ENCODE results near the gene CACNA1A. TPM values are rescaled to one million over a fixed set of nuclear protein-coding genes. Genes with fewer than 3 reads are reported as not detected.

The CACNA1A gene
- total RNA-seq, 1 donor from 2014 or later = 7.7 TPM

DNA sequence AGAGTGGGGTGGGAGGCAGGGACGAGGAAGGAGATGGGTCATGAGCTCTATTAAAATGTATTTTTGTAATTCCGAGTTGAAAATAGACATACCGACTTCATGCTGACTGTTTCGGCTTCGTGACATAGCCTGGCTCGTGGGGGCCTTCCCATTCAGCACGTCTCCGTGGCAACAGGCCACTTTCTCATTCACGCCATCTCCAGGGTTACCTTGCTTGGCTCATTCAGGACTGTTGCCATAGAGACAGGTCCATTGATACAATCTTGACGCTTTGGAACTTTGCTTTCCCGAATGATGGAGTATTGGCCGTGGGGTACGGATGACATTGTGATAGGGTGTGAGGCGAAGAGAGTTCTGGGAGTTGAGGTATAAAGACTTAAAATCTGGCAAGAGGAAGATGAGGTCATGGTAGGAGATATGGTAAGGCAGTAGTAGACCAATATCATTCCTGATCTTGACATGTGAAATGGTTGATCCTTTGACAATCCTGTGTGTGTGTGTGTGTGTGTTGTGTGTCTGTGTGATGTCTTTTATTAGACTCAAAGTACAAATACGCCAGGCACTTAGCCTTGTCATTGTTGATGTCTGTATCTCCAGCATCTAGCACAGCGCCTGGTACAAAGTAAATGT, 97.3 kb downstream of the CACNA1A start:
- intact Hi-C loops (cut with DNase I) = no loop called here
- no peak for DNase-seq (ENCODE audit: low spot score in 2 of 2)

DNA sequence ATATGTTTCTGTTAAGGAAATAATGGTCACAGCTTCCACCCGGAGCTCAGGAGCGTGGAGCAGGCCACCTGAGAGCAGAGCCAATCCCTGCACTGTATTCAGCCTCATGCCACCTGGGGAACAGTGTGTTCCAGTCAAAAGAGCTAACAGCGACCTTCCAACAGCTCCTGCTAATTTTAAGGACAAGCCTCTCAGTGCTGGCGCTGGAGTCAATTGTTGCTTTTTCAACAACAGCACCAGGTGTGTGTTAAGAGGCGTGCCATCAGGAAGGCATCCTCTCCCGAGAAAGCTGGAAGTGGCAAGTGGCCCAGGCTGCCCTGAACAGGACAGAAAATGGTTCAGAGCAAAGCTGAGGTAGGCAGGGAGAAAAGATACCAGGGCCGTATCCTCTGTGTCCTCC, 102.0 kb downstream of the CACNA1A start:
- no peaks in the 10 kb centered on the region for H3K9me3 ChIP-seq
- intact Hi-C loops (cut with DNase I) = no loop called here
- DNase-seq (ENCODE audit: low spot score in 2 of 2) = no peak
- TF ChIP-seq, protein P1, sequence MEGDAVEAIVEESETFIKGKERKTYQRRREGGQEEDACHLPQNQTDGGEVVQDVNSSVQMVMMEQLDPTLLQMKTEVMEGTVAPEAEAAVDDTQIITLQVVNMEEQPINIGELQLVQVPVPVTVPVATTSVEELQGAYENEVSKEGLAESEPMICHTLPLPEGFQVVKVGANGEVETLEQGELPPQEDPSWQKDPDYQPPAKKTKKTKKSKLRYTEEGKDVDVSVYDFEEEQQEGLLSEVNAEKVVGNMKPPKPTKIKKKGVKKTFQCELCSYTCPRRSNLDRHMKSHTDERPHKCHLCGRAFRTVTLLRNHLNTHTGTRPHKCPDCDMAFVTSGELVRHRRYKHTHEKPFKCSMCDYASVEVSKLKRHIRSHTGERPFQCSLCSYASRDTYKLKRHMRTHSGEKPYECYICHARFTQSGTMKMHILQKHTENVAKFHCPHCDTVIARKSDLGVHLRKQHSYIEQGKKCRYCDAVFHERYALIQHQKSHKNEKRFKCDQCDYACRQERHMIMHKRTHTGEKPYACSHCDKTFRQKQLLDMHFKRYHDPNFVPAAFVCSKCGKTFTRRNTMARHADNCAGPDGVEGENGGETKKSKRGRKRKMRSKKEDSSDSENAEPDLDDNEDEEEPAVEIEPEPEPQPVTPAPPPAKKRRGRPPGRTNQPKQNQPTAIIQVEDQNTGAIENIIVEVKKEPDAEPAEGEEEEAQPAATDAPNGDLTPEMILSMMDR (IDR thresholded peaks at IDR 0.05) = no peak
- no peaks in the 10 kb centered on the region for H3K36me3 ChIP-seq
- no peak overlapping the region for H3K4me3 ChIP-seq
- H3K27ac ChIP-seq = no peak overlapping the region
- H3K4me1 ChIP-seq = no peaks in the 10 kb centered on the region
- H3K27me3 ChIP-seq = no peaks in the 10 kb centered on the region

More for the DNA sequence above, 97.3 kb downstream of the CACNA1A start:
- Histone ChIP-seq H3K27ac (no peak overlapping the region), H3K4me3 (no peak overlapping the region), H3K4me1 (no peaks in the 10 kb centered on the region), H3K27me3 (no peaks in the 10 kb centered on the region), H3K9me3 (no peaks in the 10 kb centered on the region), H3K36me3 (no peaks in the 10 kb centered on the region)
- TF ChIP-seq, protein P1 (IDR thresholded peaks at IDR 0.05) = no peak

GRCh38 chr19:13401388-13401787, 104.9 kb downstream of the CACNA1A start:
- H3K36me3 ChIP-seq = no peaks in the 10 kb centered on the region
- intact Hi-C loops (cut with DNase I) = no loop called here

GRCh38 chr19:13400296-13400695, 106.0 kb downstream of the CACNA1A start:
- TF ChIP-seq, protein P1 (IDR thresholded peaks at IDR 0.05) = no peak
- intact Hi-C loops (cut with DNase I) = no loop called here
- Histone ChIP-seq H3K9me3 (no peaks in the 10 kb centered on the region), H3K36me3 (no peaks in the 10 kb centered on the region), H3K4me3 (no peak overlapping the region), H3K4me1 (no peaks in the 10 kb centered on the region), H3K27ac (no peak overlapping the region), H3K27me3 (no peaks in the 10 kb centered on the region)
- DNase-seq (ENCODE audit: low spot score in 2 of 2) = no peak

More at GRCh38 chr19:13401388-13401787, 104.9 kb downstream of the CACNA1A start:
- Histone ChIP-seq H3K9me3 (no peaks in the 10 kb centered on the region), H3K4me3 (no peak overlapping the region), H3K27me3 (no peaks in the 10 kb centered on the region), H3K27ac (no peak overlapping the region), H3K4me1 (no peaks in the 10 kb centered on the region)
- TF ChIP-seq, protein P1 (IDR thresholded peaks at IDR 0.05) = no peak
- DNase-seq (ENCODE audit: low spot score in 2 of 2) = no peak

DNA sequence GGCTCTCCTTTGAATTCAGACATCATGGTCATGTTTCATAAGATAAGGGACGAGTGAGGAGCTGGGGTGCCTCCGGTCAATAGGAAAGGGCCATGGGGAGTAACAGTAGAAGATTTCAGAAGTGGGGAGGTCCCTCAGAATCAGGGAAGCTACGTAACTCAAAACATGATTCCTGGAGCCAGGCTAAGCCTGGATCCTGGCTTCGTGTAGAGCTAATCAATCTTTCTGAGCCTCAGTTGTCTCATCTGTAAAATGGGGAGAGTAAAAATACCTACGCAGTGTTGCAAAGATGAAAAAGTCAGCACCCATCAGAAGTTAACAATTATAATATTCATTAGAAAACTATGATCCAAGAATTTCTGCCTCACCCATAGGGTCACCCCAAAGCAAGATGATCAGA, 106.5 kb downstream of the CACNA1A start:
- no peak overlapping the region for H3K4me3 ChIP-seq
- no peak overlapping the region for H3K27ac ChIP-seq
- no peak for DNase-seq (ENCODE audit: low spot score in 2 of 2)
- intact Hi-C loops (cut with DNase I) = no loop called here
- H3K27me3 ChIP-seq = no peaks in the 10 kb centered on the region
- TF ChIP-seq, protein P1 (IDR thresholded peaks at IDR 0.05) = no peak
- no peaks in the 10 kb centered on the region for H3K4me1 ChIP-seq
- no peaks in the 10 kb centered on the region for H3K36me3 ChIP-seq
- H3K9me3 ChIP-seq = no peaks in the 10 kb centered on the region

Data from ascending aorta (tissue), 2 donors.